HUES6 (cell line): ENCODE measurements around the gene PRDM4.
"Not testable (repeated sequence)": the region's sequence is repeated elsewhere in the genome, so short reads cannot be mapped to it uniquely, and the experiment has no call there.

Experiments
- H3K27ac ChIP-seq: 2 replicates; pipeline ENCODE4 v1.7.0; 2013; ENCODE audit warnings: low read depth, mild to moderate bottlenecking, low read length, inconsistent platforms
- H3K27me3 ChIP-seq: 2 replicates; pipeline ENCODE4 v1.6.1; 2013; ENCODE audit warnings: low read length; ENCODE audit not compliant: control insufficient read depth, insufficient read depth
- H3K36me3 ChIP-seq: 2 replicates; pipeline ENCODE4 v1.6.1; 2013; ENCODE audit warnings: low read length; ENCODE audit not compliant: control insufficient read depth, insufficient read depth
- H3K4me1 ChIP-seq: 2 replicates; pipeline ENCODE4 v1.6.1; 2013; ENCODE audit warnings: low read length; ENCODE audit not compliant: control insufficient read depth, insufficient read depth
- H3K4me3 ChIP-seq: 2 replicates; pipeline ENCODE4 v1.5.1; 2013; ENCODE audit warnings: low read depth, low read length
- H3K9ac ChIP-seq: one replicate; pipeline ENCODE4 v1.6.1; 2013; ENCODE audit warnings: mild to moderate bottlenecking, low read length
- H3K9me3 ChIP-seq: 2 replicates; pipeline ENCODE4 v1.6.1; 2013; ENCODE audit warnings: low read depth, low read length; ENCODE audit not compliant: control insufficient read depth, insufficient read depth

PRDM4 gene

DNA sequence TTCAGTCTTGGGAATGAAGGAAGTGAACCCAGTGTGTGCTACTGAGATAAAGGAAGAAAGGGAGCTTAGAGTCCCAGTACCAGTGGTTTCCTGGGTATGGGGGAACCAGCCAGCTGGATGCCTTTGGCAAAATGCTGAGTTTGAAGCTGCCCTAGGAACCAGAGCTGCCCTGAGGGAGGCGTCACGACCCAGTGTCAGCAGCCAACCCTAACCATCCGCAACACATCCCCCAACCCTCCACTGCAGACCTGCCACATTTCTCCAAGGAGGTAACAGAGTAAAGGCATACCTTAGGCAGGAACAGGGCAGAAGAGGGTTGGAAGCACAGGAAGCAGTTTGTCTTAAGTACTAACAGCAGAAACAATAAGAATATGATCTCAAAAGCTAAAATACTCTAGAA, 28.6 kb downstream of the PRDM4 start:
- Histone ChIP-seq H3K4me3 (no peak overlapping the region), H3K27ac (no peak overlapping the region), H3K9ac (no peak overlapping the region)

DNA sequence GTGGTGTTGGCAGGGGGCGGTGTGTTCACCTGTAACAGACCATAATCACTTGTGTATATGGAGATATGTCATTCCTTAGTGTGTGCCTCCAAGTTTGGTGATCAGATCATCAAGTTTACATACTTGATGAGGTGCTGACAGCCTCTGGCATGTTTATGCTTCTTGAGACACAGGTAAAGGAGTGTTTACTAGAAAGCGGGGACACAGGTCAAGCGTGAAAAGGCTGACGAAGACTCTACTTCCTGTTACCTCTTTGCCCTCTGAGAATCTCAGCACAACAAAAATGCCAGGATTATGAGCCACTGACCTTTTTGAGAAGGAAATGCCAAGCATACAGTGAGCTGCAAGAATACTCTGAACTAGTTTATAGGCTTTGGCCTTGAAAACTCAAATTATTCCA, 29.6 kb downstream of the PRDM4 start:
- no peaks in the 10 kb centered on the region for H3K9me3 ChIP-seq
- H3K36me3 ChIP-seq: peaks cover 34% of the 10 kb centered on the region
- no peak overlapping the region for H3K27ac ChIP-seq
- H3K27me3 ChIP-seq: no peaks in the 10 kb centered on the region
- H3K4me3 ChIP-seq: no peak overlapping the region
- H3K4me1 ChIP-seq: no peaks in the 10 kb centered on the region
- no peak overlapping the region for H3K9ac ChIP-seq

More for the DNA sequence above, 28.6 kb downstream of the PRDM4 start:
- Histone ChIP-seq H3K27me3 (no peaks in the 10 kb centered on the region), H3K36me3 (peaks cover 44% of the 10 kb centered on the region), H3K9me3 (no peaks in the 10 kb centered on the region), H3K4me1 (no peaks in the 10 kb centered on the region)

DNA sequence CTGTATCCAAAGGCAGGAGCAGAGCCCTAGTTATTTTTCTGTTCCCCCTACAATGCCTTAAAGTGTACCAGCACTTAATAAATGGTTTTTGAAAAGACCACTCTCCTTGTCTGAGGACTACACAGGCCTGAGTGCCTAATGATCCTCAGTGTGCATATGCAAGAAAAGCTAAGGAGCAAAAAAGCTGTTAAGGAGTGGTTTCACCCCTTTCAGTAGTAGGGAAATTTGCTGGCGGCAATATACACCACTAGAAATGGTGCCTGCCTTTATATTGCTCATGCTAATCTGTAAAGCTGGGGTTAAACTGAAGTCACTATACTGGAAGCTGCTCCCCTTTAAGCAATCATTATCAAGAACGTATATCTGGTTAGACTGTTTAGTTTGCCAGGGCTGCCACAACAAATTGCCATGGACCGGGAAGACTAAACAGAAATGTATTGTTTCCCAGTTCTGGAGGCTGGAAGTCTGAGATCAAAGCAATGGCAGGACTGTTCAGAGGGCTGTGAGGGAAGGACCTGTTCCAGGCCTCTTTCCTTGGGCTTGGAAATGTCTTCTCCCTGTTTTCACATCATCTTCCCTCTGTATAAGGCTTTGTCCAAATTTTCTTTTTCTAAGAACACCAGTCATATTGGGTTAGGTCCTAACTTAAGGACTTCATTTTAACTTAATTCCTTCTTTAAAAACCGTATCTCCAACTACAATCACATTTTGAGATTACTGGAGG, 30.2 kb downstream of the PRDM4 start:
- Histone ChIP-seq H3K9ac (no peak overlapping the region), H3K4me1 (no peaks in the 10 kb centered on the region), H3K27me3 (no peaks in the 10 kb centered on the region), H3K9me3 (no peaks in the 10 kb centered on the region), H3K36me3 (peaks cover 29% of the 10 kb centered on the region), H3K27ac (no peak overlapping the region), H3K4me3 (no peak overlapping the region)

DNA sequence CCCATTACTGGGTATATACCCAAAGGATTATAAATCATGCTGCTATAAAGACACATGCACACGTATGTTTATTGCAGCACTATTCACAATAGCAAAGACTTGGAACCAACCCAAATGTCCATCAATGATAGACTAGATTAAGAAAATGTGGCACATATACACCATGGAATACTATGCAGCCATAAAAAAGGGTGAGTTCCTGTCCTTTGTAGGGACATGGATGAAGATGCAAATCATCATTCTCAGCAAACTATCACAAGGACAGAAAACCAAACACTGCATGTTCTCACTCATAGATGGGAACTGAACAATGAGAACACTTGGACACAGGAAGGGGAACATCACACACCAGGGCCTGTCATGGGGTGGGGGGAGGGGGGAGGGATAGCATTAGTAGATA, 33.2 kb downstream of the PRDM4 start:
- H3K36me3 ChIP-seq, H3K27me3 ChIP-seq, H3K4me3 ChIP-seq, H3K9me3 ChIP-seq, H3K27ac ChIP-seq, H3K4me1 ChIP-seq, H3K9ac ChIP-seq: not testable (repeated sequence)

DNA sequence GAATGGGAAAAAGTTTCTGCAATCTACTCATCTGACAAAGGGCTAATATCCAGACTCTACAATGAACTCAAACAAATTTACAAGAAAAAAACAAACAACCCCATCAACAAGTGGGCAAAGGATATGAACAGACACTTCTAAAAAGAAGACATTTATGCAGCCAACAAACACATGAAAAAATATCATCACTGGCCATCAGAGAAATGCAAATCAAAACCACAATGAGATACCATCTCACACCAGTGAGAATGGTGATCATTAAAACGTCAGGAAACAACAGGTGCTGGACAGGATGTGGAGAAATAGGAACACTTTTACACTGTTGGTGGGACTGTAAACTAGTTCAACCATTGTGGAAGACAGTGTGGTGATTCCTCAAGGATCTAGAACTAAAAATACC, 33.6 kb downstream of the PRDM4 start:
- not testable (repeated sequence) for H3K9me3 ChIP-seq, H3K36me3 ChIP-seq, H3K27ac ChIP-seq, H3K4me1 ChIP-seq, H3K27me3 ChIP-seq, H3K4me3 ChIP-seq, H3K9ac ChIP-seq

DNA sequence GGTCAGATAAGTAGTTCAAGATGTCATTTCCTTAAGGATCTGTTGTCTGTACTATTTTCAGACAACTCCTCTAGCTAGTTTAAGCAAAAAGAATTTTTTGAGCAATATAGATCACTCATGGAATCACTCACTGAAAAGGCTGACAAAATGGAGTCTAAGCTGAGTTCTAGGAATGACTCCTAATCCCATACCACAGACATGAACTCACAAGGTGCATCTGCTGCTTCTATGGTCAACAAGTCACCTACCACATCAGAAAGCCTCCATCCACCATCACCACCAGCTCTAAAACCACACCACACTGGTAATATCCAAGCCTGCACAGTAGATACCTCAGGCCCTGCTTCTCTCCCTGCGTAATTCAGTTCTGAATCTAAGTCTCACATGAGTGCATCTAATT, 42.3 kb downstream of the PRDM4 start:
- Histone ChIP-seq H3K27ac (no peak overlapping the region), H3K9ac (no peak overlapping the region), H3K27me3 (no peaks in the 10 kb centered on the region), H3K9me3 (no peaks in the 10 kb centered on the region), H3K36me3 (peaks cover 11% of the 10 kb centered on the region), H3K4me1 (no peaks in the 10 kb centered on the region), H3K4me3 (no peak overlapping the region)

DNA sequence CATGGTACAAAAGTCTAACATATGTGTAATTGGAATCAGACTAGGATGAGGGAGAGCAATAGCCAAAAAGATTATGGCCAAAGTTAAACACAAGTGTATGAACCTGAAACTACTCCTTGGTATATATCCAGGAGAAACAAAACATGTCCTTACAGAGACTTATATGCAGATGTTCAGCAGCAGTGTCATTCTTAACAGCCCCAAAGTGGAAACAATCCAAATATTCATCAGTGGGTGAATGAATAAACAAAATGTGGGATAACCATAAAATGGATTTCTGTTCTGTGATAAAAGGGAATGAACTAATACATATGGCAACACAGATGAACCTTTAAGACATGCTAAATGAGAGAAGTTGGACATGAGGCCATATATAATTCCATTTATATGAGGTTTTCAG, 45.2 kb downstream of the PRDM4 start:
- Histone ChIP-seq H3K27ac (no peak overlapping the region), H3K4me3 (no peak overlapping the region), H3K27me3 (no peaks in the 10 kb centered on the region), H3K9me3 (no peaks in the 10 kb centered on the region), H3K36me3 (peaks cover 38% of the 10 kb centered on the region), H3K9ac (no peak overlapping the region), H3K4me1 (no peaks in the 10 kb centered on the region)

DNA sequence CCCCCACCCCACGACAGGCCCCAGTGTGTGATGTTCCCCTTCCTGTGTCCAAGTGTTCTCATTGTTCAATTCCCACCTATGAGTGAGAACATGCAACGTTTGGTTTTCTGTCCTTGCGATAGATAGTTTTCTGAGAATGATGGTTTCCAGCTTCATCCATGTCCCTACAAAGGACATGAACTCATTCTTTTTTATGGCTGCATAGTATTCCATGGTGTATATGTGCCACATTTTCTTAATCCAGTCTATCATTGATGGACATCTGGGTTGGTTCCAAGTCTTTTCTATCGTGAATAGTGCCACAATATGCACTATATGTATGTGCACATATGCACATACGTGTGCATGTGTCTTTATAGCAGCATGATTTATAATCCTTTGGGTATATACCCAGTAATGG, 55.4 kb downstream of the PRDM4 start:
- H3K4me3 ChIP-seq, H3K9me3 ChIP-seq, H3K4me1 ChIP-seq, H3K27ac ChIP-seq, H3K27me3 ChIP-seq, H3K9ac ChIP-seq: not testable (repeated sequence)
- H3K36me3 ChIP-seq: peaks cover 80% of the 10 kb centered on the region

DNA sequence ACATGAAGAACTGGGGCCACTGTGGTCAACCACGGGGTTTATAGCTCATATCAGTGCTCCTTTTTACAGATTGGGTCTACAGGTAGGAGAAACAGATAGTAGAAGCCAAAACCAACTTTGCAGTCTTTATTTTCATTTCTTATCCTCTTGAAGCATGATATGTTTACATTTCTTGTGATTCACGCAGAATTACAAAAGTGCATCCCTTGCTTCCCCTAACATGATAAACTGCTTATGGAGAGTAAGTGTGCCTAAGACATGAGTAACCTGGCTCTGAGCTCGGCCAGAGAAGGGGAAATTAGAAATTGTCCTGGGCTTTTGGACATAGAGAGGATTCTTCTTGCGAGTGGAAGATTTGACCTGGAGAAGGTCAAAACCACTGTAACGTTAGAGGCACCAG, 56.9 kb downstream of the PRDM4 start:
- H3K27me3 ChIP-seq: no peaks in the 10 kb centered on the region
- no peak overlapping the region for H3K27ac ChIP-seq
- no peaks in the 10 kb centered on the region for H3K4me1 ChIP-seq
- peaks cover 3% of the 10 kb centered on the region; the same call in 1 of the 2 replicates for H3K9me3 ChIP-seq
- H3K9ac ChIP-seq: no peak overlapping the region
- no peak overlapping the region for H3K4me3 ChIP-seq
- H3K36me3 ChIP-seq: peaks cover 80% of the 10 kb centered on the region

DNA sequence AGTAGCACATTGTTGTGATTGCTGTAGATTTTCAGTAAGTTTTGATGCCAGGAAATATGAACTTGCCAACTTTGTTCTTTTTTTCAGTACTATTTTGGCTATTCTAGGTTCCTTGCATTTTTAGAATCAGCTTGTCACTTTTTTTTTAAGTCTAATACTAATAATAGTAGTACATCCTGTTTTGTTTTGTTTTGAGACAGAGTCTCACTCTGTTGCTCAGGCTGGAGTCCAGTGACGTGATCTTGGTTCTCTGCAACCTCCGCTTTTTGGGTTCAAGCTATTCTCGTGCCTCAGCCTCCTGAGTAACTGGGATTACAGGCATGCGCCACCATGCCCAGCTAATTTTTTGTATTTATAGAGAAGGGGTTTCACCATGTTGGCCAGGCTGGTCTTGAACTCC, 58.8 kb downstream of the PRDM4 start:
- H3K4me3 ChIP-seq: no peak overlapping the region
- no peak overlapping the region for H3K27ac ChIP-seq
- no peaks in the 10 kb centered on the region for H3K27me3 ChIP-seq
- peaks cover 84% of the 10 kb centered on the region for H3K36me3 ChIP-seq
- H3K9ac ChIP-seq: no peak overlapping the region
- 0 out of 2 replicates have a peak, but pooled peaks cover 3% of the 10 kb centered on the region for H3K9me3 ChIP-seq
- H3K4me1 ChIP-seq: no peaks in the 10 kb centered on the region

DNA sequence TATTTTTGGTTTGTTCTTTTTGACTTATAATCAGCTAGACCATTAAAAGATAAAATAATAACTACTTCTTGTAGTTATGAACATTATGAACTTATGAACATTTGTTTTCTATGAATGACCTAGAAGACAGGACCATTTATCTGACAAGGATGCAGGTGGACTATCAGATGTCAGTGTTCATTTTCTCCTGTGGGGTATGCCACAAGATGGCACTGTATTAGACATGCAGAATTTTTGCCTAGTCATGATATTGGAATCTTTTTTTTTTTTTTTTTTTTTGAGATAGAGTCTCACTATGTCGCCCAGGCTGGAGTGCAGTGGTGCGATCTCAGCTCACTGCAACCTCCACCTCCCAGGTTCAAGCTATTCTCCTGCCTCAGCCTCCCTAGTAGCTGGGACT, 65.2 kb downstream of the PRDM4 start:
- not testable (repeated sequence) for H3K27ac ChIP-seq, H3K4me3 ChIP-seq, H3K9me3 ChIP-seq, H3K4me1 ChIP-seq, H3K27me3 ChIP-seq, H3K9ac ChIP-seq
- peaks cover 96% of the 10 kb centered on the region for H3K36me3 ChIP-seq
